Stimulated activated CD4-positive, alpha-beta T cell treated with anti-CD3 and anti-CD28 coated beads, TNF-alpha, amount 100 ng/mL, for 4 hours (primary cell): Measurements from ENCODE around the gene MS4A10.
"Not testable (repeated sequence)": the region's sequence is repeated elsewhere in the genome, so short reads cannot be mapped to it uniquely, and the experiment has no call there.

Experiments
- DNase-seq, 3 experiments: peaks; one replicate each; pipeline ENCODE4 v3.0.0-alpha.2; 2020; ENCODE audit warnings: low read depth in 3 of 3

The MS4A10 gene

GRCh38 chr11:60786811-60787567 lies 1.9 kb downstream of the MS4A10 start:
- DNase-seq: no peak

- DNase-seq: no peak
These were observed 3.4 kb downstream of the MS4A10 start for GRCh38 chr11:60788401-60789125.

- no peak for DNase-seq
These were observed 5.6 kb downstream of the MS4A10 start for GRCh38 chr11:60790726-60791125.

- no peak for DNase-seq
These were observed 6.2 kb downstream of the MS4A10 start for GRCh38 chr11:60791153-60791933.

- DNase-seq: no peak
These were observed 7.4 kb downstream of the MS4A10 start for GRCh38 chr11:60792521-60792920.

GRCh38 chr11:60795291-60795690 lies 10.2 kb downstream of the MS4A10 start:
- no peak for DNase-seq

GRCh38 chr11:60797846-60798630 lies 12.9 kb downstream of the MS4A10 start:
- DNase-seq: no peak

GRCh38 chr11:60798631-60799030 lies 13.5 kb downstream of the MS4A10 start:
- no peak for DNase-seq

GRCh38 chr11:60801194-60801593 lies 16.1 kb downstream of the MS4A10 start:
- no peak for DNase-seq

- no peak for DNase-seq
These were observed 18.3 kb downstream of the MS4A10 start for GRCh38 chr11:60803273-60803936.

GRCh38 chr11:60809249-60809648 lies 24.1 kb downstream of the MS4A10 start:
- no peak for DNase-seq

- no peak for DNase-seq
These were observed 24.6 kb downstream of the MS4A10 start for GRCh38 chr11:60809691-60810090.

GRCh38 chr11:60810151-60810550 lies 25.0 kb downstream of the MS4A10 start:
- DNase-seq: no peak

GRCh38 chr11:60810569-60810968 lies 25.4 kb downstream of the MS4A10 start:
- DNase-seq: no peak

- DNase-seq: no peak
These were observed 28.2 kb downstream of the MS4A10 start for GRCh38 chr11:60813324-60813723.

- no peak for DNase-seq
These were observed 29.0 kb downstream of the MS4A10 start for GRCh38 chr11:60814112-60814511.

- no peak for DNase-seq
These were observed 31.5 kb downstream of the MS4A10 start for GRCh38 chr11:60816590-60817157.

- DNase-seq: no peak
These were observed 32.9 kb downstream of the MS4A10 start for GRCh38 chr11:60818057-60818456.

- DNase-seq: no peak
These were observed 36.9 kb downstream of the MS4A10 start for GRCh38 chr11:60821827-60822599.

- DNase-seq: not testable (repeated sequence)
These were observed 38.7 kb downstream of the MS4A10 start for GRCh38 chr11:60823745-60824306.
